Adrenal gland (tissue), 5 donors: ENCODE results near the gene SNRPF.

ENCODE experiments used
- CTCF ChIP-seq, 6 experiments: fragments of 450-650 bp in 4 of 6; fragments of 200-600 bp in 2 of 6; sonication (generic) in 1 of 6; IDR thresholded peaks; 1 replicate in 5 of 6; 2 replicates in 1 of 6; pipeline versions ENCODE4 v1.5.1 to v1.8.0; 2016 to 2021; ENCODE audit warnings: antibody characterized with exemption in 6 of 6, mild to moderate bottlenecking in 2 of 6, moderate library complexity in 1 of 6
- POLR2A ChIP-seq, 2 donors: fragments of 450-650 bp; IDR thresholded peaks; one replicate each; pipeline ENCODE4 v1.6.1; 2017; ENCODE audit warnings: antibody characterized with exemption in 2 of 2, mild to moderate bottlenecking in 2 of 2, moderate library complexity in 1 of 2
- donor health status: DM: no; HTN: no; CAD: no.

- TF ChIP-seq CTCF (IDR thresholded peaks at IDR 0.05) (no peak), POLR2A (IDR thresholded peaks at IDR 0.05) (no peak)
Observed at GRCh38 chr12:95836630-95837239, 22.0 kb upstream of the SNRPF start.
